ENCODE results near the gene BEND3.
"Not testable (repeated sequence)": the region's sequence is repeated elsewhere in the genome, so short reads cannot be mapped to it uniquely, and the experiment has no call there.

DNA sequence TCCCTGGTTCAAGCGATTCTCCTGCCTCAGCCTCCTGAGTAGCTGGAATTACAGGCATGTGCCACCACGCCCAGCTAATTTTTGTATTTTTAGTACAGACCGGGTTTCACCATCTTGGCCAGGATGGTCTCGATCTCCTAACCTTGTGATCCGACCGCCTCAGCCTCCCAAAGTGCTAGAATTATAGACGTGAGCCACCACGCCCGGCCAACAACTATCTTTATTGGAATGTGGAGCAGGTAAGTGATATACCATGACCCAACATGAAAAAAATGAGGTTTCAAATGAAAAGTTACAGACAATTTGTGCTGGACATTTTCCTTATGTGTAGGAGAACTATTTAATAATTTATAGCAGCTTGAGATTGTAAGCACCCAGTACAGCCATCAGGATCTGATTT lies 3.2 kb upstream of the BEND3 start:
- not testable (repeated sequence) for TF ChIP-seq ZFP30 (CRISPR knock-in tag; IDR thresholded peaks at IDR 0.05); OSR1 (CRISPR knock-in tag; IDR thresholded peaks at IDR 0.05); RARB (CRISPR knock-in tag; IDR thresholded peaks at IDR 0.05); ZFP3 (CRISPR knock-in tag; IDR thresholded peaks at IDR 0.05); CSDC2 (CRISPR knock-in tag; IDR thresholded peaks at IDR 0.05); ISL1 (CRISPR knock-in tag; IDR thresholded peaks at IDR 0.05); TOX (CRISPR knock-in tag; IDR thresholded peaks at IDR 0.05; ENCODE audit: borderline replicate concordance); ZNF8 (CRISPR knock-in tag; IDR thresholded peaks at IDR 0.05); ESRRG (CRISPR knock-in tag; IDR thresholded peaks at IDR 0.05); SNAI2 (CRISPR knock-in tag; IDR thresholded peaks at IDR 0.05)
- TF ChIP-seq, protein P1, sequence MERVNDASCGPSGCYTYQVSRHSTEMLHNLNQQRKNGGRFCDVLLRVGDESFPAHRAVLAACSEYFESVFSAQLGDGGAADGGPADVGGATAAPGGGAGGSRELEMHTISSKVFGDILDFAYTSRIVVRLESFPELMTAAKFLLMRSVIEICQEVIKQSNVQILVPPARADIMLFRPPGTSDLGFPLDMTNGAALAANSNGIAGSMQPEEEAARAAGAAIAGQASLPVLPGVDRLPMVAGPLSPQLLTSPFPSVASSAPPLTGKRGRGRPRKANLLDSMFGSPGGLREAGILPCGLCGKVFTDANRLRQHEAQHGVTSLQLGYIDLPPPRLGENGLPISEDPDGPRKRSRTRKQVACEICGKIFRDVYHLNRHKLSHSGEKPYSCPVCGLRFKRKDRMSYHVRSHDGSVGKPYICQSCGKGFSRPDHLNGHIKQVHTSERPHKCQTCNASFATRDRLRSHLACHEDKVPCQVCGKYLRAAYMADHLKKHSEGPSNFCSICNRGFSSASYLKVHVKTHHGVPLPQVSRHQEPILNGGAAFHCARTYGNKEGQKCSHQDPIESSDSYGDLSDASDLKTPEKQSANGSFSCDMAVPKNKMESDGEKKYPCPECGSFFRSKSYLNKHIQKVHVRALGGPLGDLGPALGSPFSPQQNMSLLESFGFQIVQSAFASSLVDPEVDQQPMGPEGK (CRISPR knock-in tag; IDR thresholded peaks at IDR 0.05; ENCODE audit: borderline replicate concordance) = not testable (repeated sequence)
- TF ChIP-seq, protein P2, sequence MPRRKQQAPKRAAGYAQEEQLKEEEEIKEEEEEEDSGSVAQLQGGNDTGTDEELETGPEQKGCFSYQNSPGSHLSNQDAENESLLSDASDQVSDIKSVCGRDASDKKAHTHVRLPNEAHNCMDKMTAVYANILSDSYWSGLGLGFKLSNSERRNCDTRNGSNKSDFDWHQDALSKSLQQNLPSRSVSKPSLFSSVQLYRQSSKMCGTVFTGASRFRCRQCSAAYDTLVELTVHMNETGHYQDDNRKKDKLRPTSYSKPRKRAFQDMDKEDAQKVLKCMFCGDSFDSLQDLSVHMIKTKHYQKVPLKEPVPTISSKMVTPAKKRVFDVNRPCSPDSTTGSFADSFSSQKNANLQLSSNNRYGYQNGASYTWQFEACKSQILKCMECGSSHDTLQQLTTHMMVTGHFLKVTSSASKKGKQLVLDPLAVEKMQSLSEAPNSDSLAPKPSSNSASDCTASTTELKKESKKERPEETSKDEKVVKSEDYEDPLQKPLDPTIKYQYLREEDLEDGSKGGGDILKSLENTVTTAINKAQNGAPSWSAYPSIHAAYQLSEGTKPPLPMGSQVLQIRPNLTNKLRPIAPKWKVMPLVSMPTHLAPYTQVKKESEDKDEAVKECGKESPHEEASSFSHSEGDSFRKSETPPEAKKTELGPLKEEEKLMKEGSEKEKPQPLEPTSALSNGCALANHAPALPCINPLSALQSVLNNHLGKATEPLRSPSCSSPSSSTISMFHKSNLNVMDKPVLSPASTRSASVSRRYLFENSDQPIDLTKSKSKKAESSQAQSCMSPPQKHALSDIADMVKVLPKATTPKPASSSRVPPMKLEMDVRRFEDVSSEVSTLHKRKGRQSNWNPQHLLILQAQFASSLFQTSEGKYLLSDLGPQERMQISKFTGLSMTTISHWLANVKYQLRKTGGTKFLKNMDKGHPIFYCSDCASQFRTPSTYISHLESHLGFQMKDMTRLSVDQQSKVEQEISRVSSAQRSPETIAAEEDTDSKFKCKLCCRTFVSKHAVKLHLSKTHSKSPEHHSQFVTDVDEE (CRISPR knock-in tag; IDR thresholded peaks at IDR 0.05) = not testable (repeated sequence)
- TF ChIP-seq, protein P3, sequence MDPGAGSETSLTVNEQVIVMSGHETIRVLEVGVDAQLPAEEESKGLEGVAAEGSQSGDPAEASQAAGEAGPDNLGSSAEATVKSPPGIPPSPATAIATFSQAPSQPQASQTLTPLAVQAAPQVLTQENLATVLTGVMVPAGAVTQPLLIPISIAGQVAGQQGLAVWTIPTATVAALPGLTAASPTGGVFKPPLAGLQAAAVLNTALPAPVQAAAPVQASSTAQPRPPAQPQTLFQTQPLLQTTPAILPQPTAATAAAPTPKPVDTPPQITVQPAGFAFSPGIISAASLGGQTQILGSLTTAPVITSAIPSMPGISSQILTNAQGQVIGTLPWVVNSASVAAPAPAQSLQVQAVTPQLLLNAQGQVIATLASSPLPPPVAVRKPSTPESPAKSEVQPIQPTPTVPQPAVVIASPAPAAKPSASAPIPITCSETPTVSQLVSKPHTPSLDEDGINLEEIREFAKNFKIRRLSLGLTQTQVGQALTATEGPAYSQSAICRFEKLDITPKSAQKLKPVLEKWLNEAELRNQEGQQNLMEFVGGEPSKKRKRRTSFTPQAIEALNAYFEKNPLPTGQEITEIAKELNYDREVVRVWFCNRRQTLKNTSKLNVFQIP (CRISPR knock-in tag; IDR thresholded peaks at IDR 0.05; ENCODE audit: borderline replicate concordance, low read depth) = not testable (repeated sequence)

Data from SK-N-SH treated with all-trans-retinoic acid at 6 μM for 48 hours (cell line).